ENCODE measurements around the gene CD180. TPM values are rescaled to one million over a fixed set of nuclear protein-coding genes. Genes with fewer than 3 reads are reported as not detected.

The CD180 gene
- total RNA-seq, 1 donor from 2014 or later = 4.9 TPM

DNA sequence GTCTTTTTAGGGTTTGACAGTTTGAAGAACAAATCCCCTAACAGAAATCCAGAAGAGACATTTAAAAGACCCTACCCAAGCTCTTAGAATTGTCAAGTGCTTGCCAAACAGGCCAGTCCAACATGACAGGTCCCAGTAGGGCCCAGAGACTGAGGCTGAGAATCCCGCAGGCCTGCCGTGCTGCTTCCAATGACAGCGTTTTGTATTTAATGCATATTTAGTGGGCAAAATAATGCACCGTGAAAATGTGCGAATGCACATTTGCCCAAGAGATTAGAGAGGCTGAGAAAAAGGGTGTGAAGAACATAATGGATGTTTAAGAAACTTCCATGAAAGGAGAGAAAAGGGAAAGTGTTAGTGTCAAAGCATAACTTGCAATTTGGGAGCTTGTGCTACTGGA lies 57.6 kb downstream of the CD180 start:
- TF ChIP-seq, protein P1, sequence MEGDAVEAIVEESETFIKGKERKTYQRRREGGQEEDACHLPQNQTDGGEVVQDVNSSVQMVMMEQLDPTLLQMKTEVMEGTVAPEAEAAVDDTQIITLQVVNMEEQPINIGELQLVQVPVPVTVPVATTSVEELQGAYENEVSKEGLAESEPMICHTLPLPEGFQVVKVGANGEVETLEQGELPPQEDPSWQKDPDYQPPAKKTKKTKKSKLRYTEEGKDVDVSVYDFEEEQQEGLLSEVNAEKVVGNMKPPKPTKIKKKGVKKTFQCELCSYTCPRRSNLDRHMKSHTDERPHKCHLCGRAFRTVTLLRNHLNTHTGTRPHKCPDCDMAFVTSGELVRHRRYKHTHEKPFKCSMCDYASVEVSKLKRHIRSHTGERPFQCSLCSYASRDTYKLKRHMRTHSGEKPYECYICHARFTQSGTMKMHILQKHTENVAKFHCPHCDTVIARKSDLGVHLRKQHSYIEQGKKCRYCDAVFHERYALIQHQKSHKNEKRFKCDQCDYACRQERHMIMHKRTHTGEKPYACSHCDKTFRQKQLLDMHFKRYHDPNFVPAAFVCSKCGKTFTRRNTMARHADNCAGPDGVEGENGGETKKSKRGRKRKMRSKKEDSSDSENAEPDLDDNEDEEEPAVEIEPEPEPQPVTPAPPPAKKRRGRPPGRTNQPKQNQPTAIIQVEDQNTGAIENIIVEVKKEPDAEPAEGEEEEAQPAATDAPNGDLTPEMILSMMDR (IDR thresholded peaks at IDR 0.05) = no peak
- no peak for DNase-seq
- no peak for ATAC-seq
- Histone ChIP-seq H3K4me1 (no peaks in the 10 kb centered on the region), H3K27ac (no peak overlapping the region), H3K9me3 (no peaks in the 10 kb centered on the region), H3K4me3 (no peak overlapping the region), H3K36me3 (peaks cover 78% of the 10 kb centered on the region), H3K27me3 (ENCODE audit: low read depth) (no peaks in the 10 kb centered on the region)
- intact Hi-C loops (cut with DNase I) = no loop called here

DNA sequence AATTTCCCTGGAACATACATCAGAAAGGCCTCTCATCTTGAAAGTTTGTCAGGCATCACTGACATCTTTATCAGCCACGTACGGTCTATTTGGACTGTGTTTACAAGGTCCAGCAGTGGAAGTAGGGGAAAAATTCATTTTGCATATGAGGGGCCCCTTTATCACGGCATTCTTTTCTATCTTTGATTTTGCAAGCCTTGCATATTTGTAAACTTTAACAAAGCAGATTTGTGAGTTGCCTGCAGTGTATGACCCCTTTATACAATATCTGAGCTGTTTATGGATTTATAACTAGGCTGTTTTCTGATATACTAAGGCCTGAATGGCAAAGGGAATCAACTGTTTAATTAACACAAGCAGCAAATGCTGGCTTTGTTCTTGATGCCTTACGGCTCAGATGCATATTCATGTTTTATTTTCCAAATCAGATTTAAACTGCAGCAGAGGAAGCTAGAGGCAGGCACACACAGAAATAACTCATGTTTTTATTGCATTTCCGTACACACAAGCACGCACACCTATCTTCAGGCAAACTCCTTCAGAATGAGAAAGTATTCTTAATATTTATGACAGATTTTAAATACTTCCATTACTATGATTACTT lies 61.1 kb downstream of the CD180 start:
- H3K4me3 ChIP-seq = no peak overlapping the region
- DNase-seq (no peak), ATAC-seq (no peak)
- TF ChIP-seq, protein P1 (IDR thresholded peaks at IDR 0.05) = no peak
- H3K27ac ChIP-seq = no peak overlapping the region
- H3K4me1 ChIP-seq = no peaks in the 10 kb centered on the region
- intact Hi-C loops (cut with DNase I) = no loop called here
- H3K27me3 ChIP-seq (ENCODE audit: low read depth) = no peaks in the 10 kb centered on the region
- no peaks in the 10 kb centered on the region for H3K9me3 ChIP-seq
- peaks cover 64% of the 10 kb centered on the region for H3K36me3 ChIP-seq

DNA sequence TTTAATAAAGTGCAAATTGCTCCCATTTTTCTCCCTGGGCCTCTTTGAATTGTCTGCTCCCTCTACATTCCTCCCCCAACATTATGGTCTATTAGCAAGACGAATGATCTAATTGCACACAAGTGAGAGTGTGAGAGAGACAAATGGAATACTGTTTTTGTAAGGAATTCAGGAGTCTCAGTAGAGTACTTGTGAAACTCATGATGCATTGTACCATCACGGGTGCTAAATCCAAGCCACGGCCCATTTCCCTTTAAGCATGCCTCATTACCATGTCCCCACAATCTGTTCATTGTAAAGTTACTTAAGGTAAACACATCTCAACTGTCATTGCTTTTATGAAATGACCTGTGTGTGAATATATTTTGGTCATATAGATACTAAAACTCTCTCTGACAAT lies 62.8 kb downstream of the CD180 start:
- H3K4me1 ChIP-seq = no peaks in the 10 kb centered on the region
- no peaks in the 10 kb centered on the region for H3K27me3 ChIP-seq (ENCODE audit: low read depth)
- intact Hi-C loops (cut with DNase I) = no loop called here
- H3K9me3 ChIP-seq = no peaks in the 10 kb centered on the region
- TF ChIP-seq, protein P1 (IDR thresholded peaks at IDR 0.05) = no peak
- no peak overlapping the region for H3K4me3 ChIP-seq
- ATAC-seq = no peak
- H3K27ac ChIP-seq = no peak overlapping the region
- DNase-seq = no peak
- H3K36me3 ChIP-seq = peaks cover 61% of the 10 kb centered on the region

DNA sequence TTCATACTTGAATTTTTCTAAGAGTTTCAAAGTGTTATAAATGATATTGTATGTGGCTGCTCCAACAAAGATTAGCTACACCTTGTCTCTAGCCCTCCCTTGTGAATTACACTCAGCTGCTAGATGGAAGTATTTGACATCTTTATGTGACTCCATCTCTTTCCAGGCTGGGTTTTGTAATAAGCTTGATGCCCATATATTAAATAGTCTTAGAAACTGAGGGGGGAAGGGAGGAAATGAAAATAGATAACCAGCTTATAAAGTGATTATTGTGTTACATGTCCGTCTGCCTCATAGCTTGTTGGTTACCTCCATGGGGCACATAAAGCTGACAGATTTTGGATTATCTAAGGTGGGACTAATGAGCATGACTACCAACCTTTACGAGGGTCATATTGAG lies 63.4 kb downstream of the CD180 start:
- peaks cover 59% of the 10 kb centered on the region for H3K36me3 ChIP-seq

DNA sequence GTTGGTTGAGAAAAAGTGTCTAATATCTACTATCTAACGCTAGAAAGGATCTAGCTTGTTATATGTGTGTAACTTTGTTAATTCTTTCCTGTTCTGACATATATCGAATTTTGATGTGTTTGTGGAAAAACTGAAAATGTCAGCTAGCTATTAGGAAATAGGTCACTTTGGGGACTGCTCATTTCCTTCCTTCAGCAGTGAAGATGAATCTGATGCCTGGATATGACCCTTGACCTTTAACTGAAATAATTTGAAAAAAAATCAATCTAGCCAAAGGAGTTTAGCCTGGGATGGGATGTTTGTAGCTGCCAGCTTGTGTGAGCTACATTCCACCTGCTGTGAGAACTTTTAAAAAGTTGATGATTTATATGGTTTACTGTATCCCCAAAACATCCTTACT lies 66.8 kb downstream of the CD180 start:
- intact Hi-C loops (cut with DNase I) = no loop called here

More for the DNA sequence above, 63.4 kb downstream of the CD180 start:
- Histone ChIP-seq H3K4me1 (no peaks in the 10 kb centered on the region), H3K27me3 (ENCODE audit: low read depth) (no peaks in the 10 kb centered on the region), H3K9me3 (no peaks in the 10 kb centered on the region), H3K27ac (no peak overlapping the region), H3K4me3 (no peak overlapping the region)
- DNase-seq (no peak), ATAC-seq (no peak)
- TF ChIP-seq, protein P1 (IDR thresholded peaks at IDR 0.05) = no peak
- intact Hi-C loops (cut with DNase I) = no loop called here

More for the DNA sequence above, 66.8 kb downstream of the CD180 start:
- DNase-seq = no peak
- TF ChIP-seq, protein P1 (IDR thresholded peaks at IDR 0.05) = no peak
- Histone ChIP-seq H3K4me1 (no peaks in the 10 kb centered on the region), H3K27ac (no peak overlapping the region), H3K27me3 (ENCODE audit: low read depth) (no peaks in the 10 kb centered on the region), H3K4me3 (no peak overlapping the region), H3K9me3 (no peaks in the 10 kb centered on the region), H3K36me3 (peaks cover 37% of the 10 kb centered on the region)
- no peak for ATAC-seq
